Activated CD4-positive, CD25-positive, alpha-beta regulatory T cell (primary cell): ENCODE results near the gene ESCO1.

ENCODE experiments used
- DNase-seq, 4 experiments: peaks; one replicate each; lab custom pipeline; 2025; lab: John Stamatoyannopoulos, UW

The ESCO1 gene

GRCh38 chr18:21584391-21584790 is 16.1 kb downstream of the ESCO1 start:
- DNase-seq, result no peak

DNA sequence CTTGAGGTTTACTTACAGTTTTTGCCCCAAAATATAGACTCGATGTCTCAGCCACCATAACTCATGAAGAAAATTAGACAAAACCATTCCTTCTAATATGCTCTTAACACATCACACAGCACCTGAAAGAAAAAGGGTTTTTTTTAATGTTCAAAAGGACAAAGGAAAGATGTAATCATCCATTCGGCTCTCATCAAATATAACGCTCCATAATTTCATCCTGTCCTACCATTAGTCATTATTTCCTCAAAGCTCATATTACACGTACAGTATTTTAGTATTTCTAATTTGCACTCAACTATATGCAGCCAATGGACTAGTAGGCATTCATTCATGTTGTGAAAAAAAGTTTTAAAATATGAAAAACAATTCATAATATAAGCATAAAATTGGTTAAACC is 24.8 kb downstream of the ESCO1 start:
- DNase-seq, result no peak

DNA sequence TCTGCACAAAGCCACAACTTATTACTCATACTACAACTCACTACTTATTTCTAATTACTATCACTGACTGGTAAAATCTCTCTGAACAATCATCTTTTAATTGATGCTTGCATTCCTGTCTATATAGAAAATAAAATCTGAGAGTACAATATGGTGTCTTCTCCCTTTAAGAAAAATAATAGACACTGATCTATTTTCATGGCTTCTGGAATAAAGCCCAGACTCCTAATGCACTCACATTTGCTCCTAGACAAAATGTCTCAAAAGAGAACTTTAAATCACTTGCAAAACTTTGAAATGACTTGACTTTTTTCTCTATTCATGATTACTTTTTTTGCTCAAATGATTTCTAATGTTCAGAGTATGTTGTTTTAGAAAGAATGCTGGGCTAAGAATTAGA is 28.7 kb downstream of the ESCO1 start:
- DNase-seq, result no peak

DNA sequence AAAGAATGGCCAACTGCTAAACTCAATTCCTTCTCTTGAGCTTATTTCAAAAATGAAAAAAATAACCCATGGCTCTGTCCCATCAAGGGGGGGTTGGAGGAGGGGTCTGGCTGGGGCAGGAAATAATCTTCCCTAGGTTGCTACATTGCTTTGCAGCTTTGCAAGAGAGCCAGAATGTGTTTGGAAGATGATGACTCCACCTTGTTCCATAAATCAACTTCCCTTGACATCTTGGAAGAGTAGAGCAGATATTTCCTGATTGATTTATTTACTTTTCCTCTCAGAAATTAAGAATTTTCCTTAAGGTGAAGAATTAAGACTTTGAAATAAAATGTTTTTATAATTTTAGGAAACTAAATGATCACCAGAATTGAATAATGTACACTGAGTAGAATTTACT is 41.3 kb downstream of the ESCO1 start:
- DNase-seq, result no peak

DNA sequence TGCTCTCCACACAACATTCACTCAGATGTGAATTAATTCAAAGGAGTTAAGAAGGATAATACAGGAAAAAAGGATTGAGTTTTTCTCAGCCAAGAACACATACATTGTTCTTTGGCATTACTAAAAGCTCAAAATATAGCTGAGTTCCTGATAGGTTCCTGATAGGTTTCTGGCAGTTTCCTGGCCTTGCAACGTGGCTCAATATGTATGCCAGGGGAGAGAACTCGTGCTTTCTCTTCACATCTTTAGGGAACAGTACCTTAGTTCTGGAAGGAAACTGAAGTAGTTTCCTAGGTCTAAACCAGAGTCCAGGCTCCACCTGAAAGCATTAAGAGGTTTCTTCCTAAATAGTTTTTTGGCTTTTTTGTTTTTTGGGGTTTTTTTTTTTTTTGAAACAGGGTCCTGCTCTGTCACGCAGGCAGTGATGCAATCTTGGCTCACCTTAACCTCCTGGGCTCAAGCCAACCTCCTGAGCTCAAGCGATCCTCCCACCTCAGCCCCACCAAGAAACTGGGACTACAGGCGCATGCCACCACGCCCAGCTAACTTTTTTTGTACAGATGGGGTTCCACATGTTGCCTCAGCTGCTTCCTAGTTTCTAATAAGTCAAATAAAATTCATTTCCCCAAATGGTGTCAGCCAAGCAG is 42.8 kb downstream of the ESCO1 start:
- DNase-seq, result no peak

- DNase-seq, result no peak
These were observed 50.0 kb downstream of the ESCO1 start for GRCh38 chr18:21550510-21550970.

DNA sequence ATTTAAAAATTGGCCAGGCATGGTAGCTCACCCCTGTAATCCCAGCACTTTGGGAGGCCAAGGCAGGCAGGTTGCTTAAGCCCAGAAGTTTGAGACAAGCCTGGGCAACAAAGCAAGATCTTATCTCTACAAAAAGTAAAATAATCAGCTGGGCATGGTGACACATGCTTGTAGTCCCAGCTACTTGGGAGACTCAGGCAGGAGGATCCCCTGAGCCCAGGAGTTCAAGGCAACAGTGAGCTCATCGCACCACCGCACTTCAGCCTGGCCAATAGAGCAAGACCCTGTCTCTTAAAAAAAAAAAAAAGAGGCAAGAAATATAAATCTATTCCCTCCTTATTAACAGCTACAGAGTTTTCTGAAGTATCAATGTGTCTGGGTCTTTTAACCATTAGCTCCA is 51.9 kb downstream of the ESCO1 start:
- DNase-seq, result no peak

- DNase-seq, result no peak
These were observed 54.1 kb downstream of the ESCO1 start for GRCh38 chr18:21546423-21546822.

GRCh38 chr18:21538230-21538629 is 62.3 kb downstream of the ESCO1 start:
- no peak for DNase-seq

DNA sequence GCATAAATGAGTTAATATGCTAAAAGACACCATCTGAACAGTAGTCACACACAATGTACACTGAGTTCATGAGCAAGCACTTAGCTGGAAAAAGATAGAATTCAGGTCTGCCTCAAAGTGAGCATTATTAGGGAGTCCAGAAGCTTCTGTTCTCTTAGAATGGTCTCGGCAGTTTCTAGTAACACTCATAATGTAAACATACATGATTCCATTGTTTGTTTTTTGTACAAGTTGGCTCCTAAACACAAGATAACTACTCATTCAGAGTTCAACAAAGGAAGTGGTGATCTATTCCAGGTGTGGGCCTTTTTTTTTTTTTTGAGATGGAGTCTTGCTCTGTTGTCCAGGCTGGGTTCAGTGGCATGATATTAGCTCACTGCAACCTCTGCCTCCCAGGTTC is 66.2 kb downstream of the ESCO1 start:
- no peak for DNase-seq

GRCh38 chr18:21526463-21526862 is 74.0 kb downstream of the ESCO1 start:
- DNase-seq, result no peak

GRCh38 chr18:21525916-21526315 is 74.6 kb downstream of the ESCO1 start:
- DNase-seq, result no peak

DNA sequence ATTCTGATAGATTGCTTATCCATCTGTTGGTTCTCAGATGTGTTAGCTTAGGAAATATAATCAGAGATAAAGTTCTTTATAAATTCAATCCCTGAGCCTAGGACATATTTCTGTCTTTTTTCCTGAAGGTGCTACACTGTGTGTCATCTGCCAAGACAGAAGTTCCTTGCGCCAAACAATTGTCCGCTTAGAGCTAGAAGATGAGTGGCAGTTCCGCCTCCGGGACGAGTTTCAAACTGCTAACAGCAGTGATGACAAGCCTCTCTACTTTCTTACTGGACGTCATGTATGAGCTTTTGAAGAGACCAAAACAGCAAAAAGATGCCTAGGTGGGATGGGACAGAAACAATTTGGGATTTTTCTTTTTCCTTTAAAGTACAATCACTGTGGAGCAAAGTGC is 78.0 kb downstream of the ESCO1 start:
- DNase-seq, result no peak

- DNase-seq, result no peak
These were observed 86.8 kb downstream of the ESCO1 start for GRCh38 chr18:21513741-21514140.

- DNase-seq, result no peak
These were observed 87.2 kb downstream of the ESCO1 start for GRCh38 chr18:21513292-21513691.

GRCh38 chr18:21509062-21509461 is 91.4 kb downstream of the ESCO1 start:
- DNase-seq, result no peak

- DNase-seq, result no peak
These were observed 92.4 kb downstream of the ESCO1 start for GRCh38 chr18:21507913-21508701.

DNA sequence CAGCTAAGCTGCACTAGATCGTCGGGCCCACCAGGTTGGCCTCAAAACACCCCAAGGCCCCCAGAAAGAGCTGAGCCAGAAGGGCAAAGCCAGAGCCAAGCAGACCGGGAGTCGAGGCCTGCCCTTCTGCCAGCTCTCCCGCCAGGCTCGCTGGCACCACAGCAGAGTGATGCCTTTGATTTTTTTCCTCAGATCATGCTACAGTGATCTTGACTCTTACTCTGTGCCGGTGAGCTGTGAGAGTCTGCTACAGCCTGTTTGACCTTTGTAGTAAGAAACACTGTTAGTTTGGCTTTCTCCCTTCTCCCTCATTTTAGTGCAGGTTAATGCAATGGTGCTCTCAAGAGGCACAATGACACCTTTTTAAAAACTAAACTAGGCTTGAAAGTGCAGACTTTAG is 97.8 kb downstream of the ESCO1 start:
- no peak for DNase-seq

DNA sequence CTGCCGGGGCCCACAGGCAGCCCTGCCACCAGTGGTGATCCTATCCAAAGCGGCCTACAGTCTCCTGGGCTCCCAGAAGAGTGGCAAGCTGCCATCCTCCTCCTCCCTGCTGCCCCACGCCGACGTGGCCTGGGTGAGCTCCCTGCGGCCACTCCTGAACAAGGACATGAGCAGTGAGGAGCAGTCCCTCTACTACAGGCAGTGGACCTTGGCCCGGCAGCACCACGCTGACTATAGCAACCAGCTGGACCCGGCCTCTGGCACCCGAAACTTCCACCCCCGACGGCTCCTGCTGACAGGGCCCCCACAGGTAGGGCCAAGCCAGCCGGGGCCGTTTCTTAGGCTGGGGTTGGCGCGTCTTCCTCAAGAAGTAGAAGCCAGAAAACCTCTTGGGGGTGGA is 100.5 kb downstream of the ESCO1 start:
- no peak for DNase-seq

DNA sequence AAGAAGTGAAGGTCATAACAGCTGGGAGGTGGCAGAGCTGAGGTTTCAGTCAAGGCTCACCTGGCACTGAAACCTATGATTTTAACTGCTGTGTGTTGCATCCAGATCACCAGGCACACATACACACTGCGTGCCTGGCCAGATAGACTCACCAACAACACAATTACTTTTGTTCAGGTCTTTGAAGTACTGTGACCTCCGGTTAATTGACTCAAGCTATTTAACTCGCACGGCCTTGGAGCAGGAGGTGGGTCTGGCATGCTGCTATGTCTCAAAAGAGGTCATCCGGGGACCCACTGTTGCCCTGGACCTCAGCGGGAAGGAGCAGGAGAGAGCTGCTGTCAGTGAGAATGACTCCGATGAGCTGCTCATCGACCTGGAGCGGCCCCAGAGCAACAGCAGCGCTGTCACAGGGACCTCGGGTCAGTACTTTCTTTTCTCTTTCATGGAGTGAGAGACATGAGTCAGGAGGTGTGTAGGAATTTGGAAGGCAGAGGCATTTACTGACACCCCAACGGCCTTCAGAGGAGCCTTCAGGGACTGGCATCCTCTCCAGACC is 104.1 kb downstream of the ESCO1 start:
- DNase-seq, result no peak

GRCh38 chr18:21490748-21491147 is 109.8 kb downstream of the ESCO1 start:
- DNase-seq, result no peak

DNA sequence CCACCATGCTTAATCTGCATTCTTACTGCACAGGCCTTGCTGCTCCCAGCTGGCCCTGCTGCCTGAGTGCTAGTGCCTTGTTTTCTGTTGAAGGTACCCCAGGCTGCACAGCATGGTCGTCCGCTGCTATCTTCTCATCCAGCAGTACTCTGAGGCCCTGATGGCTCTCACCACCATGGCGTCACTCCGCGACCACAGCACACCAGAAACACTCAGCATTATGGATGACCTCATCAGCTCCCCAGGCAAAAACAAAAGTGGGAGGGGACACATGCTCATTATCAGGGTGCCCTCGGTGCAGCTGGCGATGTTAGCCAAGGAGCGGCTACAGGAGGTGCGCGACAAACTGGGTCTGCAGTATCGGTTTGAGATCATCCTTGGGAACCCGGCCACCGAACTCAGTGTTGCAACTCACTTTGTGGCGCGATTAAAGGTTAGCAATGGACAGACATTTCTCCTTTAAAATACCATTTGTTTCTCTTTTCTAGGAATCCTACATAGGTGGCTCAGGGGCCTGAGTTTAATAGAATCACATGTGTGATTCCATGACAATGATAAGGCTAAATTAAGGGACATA is 110.5 kb downstream of the ESCO1 start:
- DNase-seq, result no peak

DNA sequence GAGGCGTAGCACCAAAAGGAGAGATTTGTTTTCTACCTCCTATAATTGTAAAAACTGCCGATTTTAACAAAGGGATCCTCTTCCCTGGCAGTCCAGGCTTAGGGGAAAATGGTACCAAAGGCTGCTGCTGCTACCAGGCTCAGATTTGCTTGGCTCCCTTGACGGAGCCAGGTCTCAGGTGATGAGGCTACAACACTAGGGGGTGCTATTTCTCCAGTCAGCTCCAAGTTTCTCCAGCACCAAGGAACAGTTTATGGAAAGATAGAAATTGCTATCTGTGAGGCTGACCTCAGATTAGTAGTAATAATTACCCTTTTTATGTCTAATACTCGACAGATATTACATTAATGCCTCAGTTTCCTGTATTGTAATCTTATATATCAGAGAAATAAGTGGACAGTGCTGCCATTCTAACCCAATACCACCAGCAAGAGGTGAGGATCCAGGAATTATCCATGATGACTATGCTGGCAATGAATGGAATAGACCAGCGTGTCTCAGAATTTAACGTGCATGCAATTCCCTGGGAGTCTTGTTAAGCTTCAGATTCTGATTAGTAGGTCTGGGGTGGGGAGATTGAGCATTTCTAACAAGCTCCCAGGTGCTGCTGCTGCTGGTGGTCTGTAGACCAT is 111.3 kb downstream of the ESCO1 start:
- DNase-seq, result no peak
